ENCODE data around the gene PIGN. TPM values are rescaled to one million over a fixed set of nuclear protein-coding genes. Genes with fewer than 3 reads are reported as not detected.

The PIGN gene
- total RNA-seq, 1 experiment from 2014 or later: 30.9 TPM

GRCh38 chr18:62018759-62019041 lies 168.2 kb downstream of the PIGN start:
- Histone ChIP-seq H2AFZ (ENCODE audit: low read length) (no peak overlapping the region), H3K27ac (ENCODE audit: insufficient read length, low read depth, low read length) (no peak overlapping the region), H2BK5ac (ENCODE audit: insufficient read length, low read length) (no peak overlapping the region), H4K8ac (replicated peaks; ENCODE audit: insufficient read length, low read depth, low read length) (no peak overlapping the region), H3K56ac (ENCODE audit: insufficient read length, low read depth, low read length) (no peak overlapping the region), H3K9ac (ENCODE audit: extremely low read depth, insufficient read length, low read length) (no peak overlapping the region), H3K18ac (ENCODE audit: insufficient read length, low read depth, low read length) (no peak overlapping the region), H3T11ph (ENCODE audit: low read length) (no peak overlapping the region), H2BK120ac (ENCODE audit: low read depth, low read length, poor library complexity, severe bottlenecking) (no peak overlapping the region), H4K5ac (ENCODE audit: insufficient read length, low read depth, low read length) (no peak overlapping the region), H4K91ac (ENCODE audit: insufficient read length, low read depth, low read length) (no peak overlapping the region), H3K27me3 (ENCODE audit: insufficient read depth, low read length) (no peaks in the 10 kb centered on the region), H3K4me2 (ENCODE audit: insufficient read depth, insufficient read length, low read length) (no peak overlapping the region), H4K20me1 (ENCODE audit: control insufficient read depth, insufficient read depth, insufficient read length) (no peaks in the 10 kb centered on the region), H2AK5ac (ENCODE audit: insufficient read length, low read length) (no peak overlapping the region), H3K79me2 (ENCODE audit: insufficient read depth, low read length) (no peaks in the 10 kb centered on the region), H2BK20ac (ENCODE audit: low read depth, low read length, poor library complexity, severe bottlenecking) (no peak overlapping the region), H3K4ac (ENCODE audit: low read depth, low read length) (no peak overlapping the region), H3K23me2 (ENCODE audit: insufficient read length, low read depth, low read length, poor library complexity, severe bottlenecking) (no peaks in the 10 kb centered on the region), H2BK12ac (ENCODE audit: insufficient read length, low read depth, low read length) (no peak overlapping the region), H3K14ac (ENCODE audit: insufficient read depth, low read length) (no peak overlapping the region), H3K9me3 (ENCODE audit: control insufficient read depth, low read depth, low read length) (no peaks in the 10 kb centered on the region), H3K4me1 (ENCODE audit: insufficient read depth, low read length) (no peaks in the 10 kb centered on the region), H3K23ac (ENCODE audit: insufficient read length, low read depth, low read length) (no peak overlapping the region), H3K79me1 (ENCODE audit: insufficient read depth, low read depth, low read length, poor library complexity, severe bottlenecking) (no peaks in the 10 kb centered on the region), H2BK15ac (ENCODE audit: low read depth, low read length) (no peak overlapping the region)
- WGBS (ENCODE audit: extremely low coverage, insufficient read length, low lambda C conversion rate): no CpG with 5 or more reads among the region's 2 CpGs
- no peak for DNase-seq
- no peaks in the 10 kb centered on the region for H3K27me3 Mint-ChIP-seq (ENCODE audit: low read depth)
- H3K9me3 Mint-ChIP-seq: no peaks in the 10 kb centered on the region; a peak in 1 of 5 replicates
- no peak overlapping the region for H3K27ac Mint-ChIP-seq
- H3K4me3 Mint-ChIP-seq: no peak overlapping the region
- no peak for TF ChIP-seq CTCF (conservative IDR thresholded peaks at IDR 0.05)
- H3K4me1 Mint-ChIP-seq: peaks cover 5 to 7% of the 10 kb centered on the region in 2 experiments
- H3K36me3 Mint-ChIP-seq (ENCODE audit: insufficient read depth in 1 of 3, low read depth in 3 of 3): no peaks in the 10 kb centered on the region

All from H9 (cell line).